Ishikawa (cell line): Measurements from ENCODE around the gene KLHL5.

ENCODE experiments used
- CEBPB ChIP-seq: IDR thresholded peaks from 2 replicates; pipeline ENCODE4 v1.6.1; 2012
- CREB1 ChIP-seq: IDR thresholded peaks from 2 replicates; pipeline ENCODE4 v1.6.1; 2012; ENCODE audit warnings: low read depth
- EGR1 ChIP-seq: IDR thresholded peaks from 2 replicates; pipeline ENCODE4 v1.6.1; 2012
- EP300 ChIP-seq: IDR thresholded peaks from 2 replicates; pipeline ENCODE4 v1.6.1; 2012; ENCODE audit warnings: borderline replicate concordance
- MAX ChIP-seq: IDR thresholded peaks from 2 replicates; pipeline ENCODE4 v1.6.1; 2012
- NFIC ChIP-seq: IDR thresholded peaks from 2 replicates; pipeline ENCODE4 v1.6.1; 2012
- RAD21 ChIP-seq: IDR thresholded peaks from 2 replicates; pipeline ENCODE4 v1.6.1; 2012; ENCODE audit warnings: low read depth
- REST ChIP-seq: IDR thresholded peaks from 2 replicates; pipeline ENCODE4 v1.6.1; 2012; ENCODE audit warnings: low read depth, mild to moderate bottlenecking
- TAF1 ChIP-seq: IDR thresholded peaks from 2 replicates; pipeline ENCODE4 v1.6.1; 2012; ENCODE audit warnings: low read depth, mild to moderate bottlenecking
- TEAD4 ChIP-seq: IDR thresholded peaks from 2 replicates; pipeline ENCODE4 v1.6.1; 2012
- YY1 ChIP-seq: IDR thresholded peaks from 2 replicates; pipeline ENCODE4 v1.6.1; 2012; ENCODE audit warnings: low read depth

- TF ChIP-seq TAF1 = no peak
- no peak for TF ChIP-seq REST
- no peak for TF ChIP-seq YY1
- TF ChIP-seq EP300 = no peak
- no peak for TF ChIP-seq EGR1
- no peak for TF ChIP-seq MAX
- no peak for TF ChIP-seq CEBPB
- TF ChIP-seq TEAD4 = no peak
- no peak for TF ChIP-seq NFIC
- no peak for TF ChIP-seq RAD21
- no peak for TF ChIP-seq CREB1
These were observed 41.3 kb downstream of the KLHL5 start for GRCh38 chr4:39103291-39103690.
